H1 (cell line): ENCODE measurements around the gene KCNK15. TPM values are rescaled to one million over a fixed set of nuclear protein-coding genes. Genes with fewer than 3 reads are reported as not detected.

Experiments
- CTCF ChIA-PET: fragments of 300-600 bp; sonication (Branson Sonifier 250); formaldehyde crosslinking; loops from one replicate; lab custom pipeline; 2021; ENCODE audit not compliant: partially characterized antibody; lab: Charles Lee
- POLR2A ChIA-PET: fragments of 300-600 bp; sonication (Branson Sonifier 250); formaldehyde crosslinking; loops from one replicate; lab custom pipeline; 2021; ENCODE audit warnings: inconsistent platforms; ENCODE audit not compliant: partially characterized antibody; lab: Charles Lee
- DNase-seq, 2 experiments: peaks; one replicate each; pipeline versions ENCODE4 v3.0.0 to v3.0.0-alpha.2; 2010 to 2022; ENCODE audit warnings: low spot score in 2 of 2, low read depth in 1 of 2, mixed read lengths in 1 of 2
- FAIRE-seq: peaks from 2 replicates; lab custom pipeline; 2011; peaks lifted over from hg19 to GRCh38; lab: Jason Lieb, UNC
- H2AFZ ChIP-seq: 2 replicates; pipeline ENCODE4 v1.8.1; 2012; ENCODE audit warnings: low read length, inconsistent platforms
- H2AK5ac ChIP-seq: 2 replicates; pipeline ENCODE4 v1.6.1; 2013; ENCODE audit warnings: low read depth, low read length
- H2BK120ac ChIP-seq: replicated peaks from 2 replicates; pipeline ENCODE3; 2013; ENCODE audit warnings: low read depth, low read length, inconsistent platforms
- H2BK12ac ChIP-seq: 2 replicates; pipeline ENCODE4 v1.6.1; 2013; ENCODE audit warnings: low read depth, low read length
- H2BK15ac ChIP-seq: 2 replicates; pipeline ENCODE4 v1.6.1; 2013; ENCODE audit warnings: low read length
- H2BK20ac ChIP-seq: 2 replicates; pipeline ENCODE4 v1.6.1; 2013; ENCODE audit warnings: low read length
- H2BK5ac ChIP-seq: 2 replicates; pipeline ENCODE4 v1.6.1; 2013; ENCODE audit warnings: low read depth, low read length
- H3K14ac ChIP-seq: 2 replicates; pipeline ENCODE4 v1.6.1; 2013; ENCODE audit warnings: inconsistent platforms; ENCODE audit not compliant: insufficient read length
- H3K18ac ChIP-seq: 2 replicates; pipeline ENCODE4 v1.6.1; 2013; ENCODE audit warnings: low read length; ENCODE audit errors: extremely low read depth
- H3K23ac ChIP-seq: 2 replicates; pipeline ENCODE4 v1.6.1; 2013; ENCODE audit warnings: inconsistent platforms; ENCODE audit not compliant: insufficient read length
- H3K23me2 ChIP-seq: 2 replicates; pipeline ENCODE4 v1.6.1; 2013; ENCODE audit warnings: low read depth, low read length
- H3K27ac ChIP-seq: 2 replicates; pipeline ENCODE4 v1.6.1; 2011; ENCODE audit warnings: low read depth, low read length, inconsistent platforms
- H3K27me3 ChIP-seq, 4 experiments: replicated peaks in 1 of 4; 1 replicate in 1 of 4; 2 replicates in 3 of 4; pipeline versions ENCODE4 v1.6.1 to v1.8.1; 2011 to 2013; ENCODE audit warnings: low read length in 3 of 4, mild to moderate bottlenecking in 3 of 4, inconsistent platforms in 2 of 4, mixed read lengths in 2 of 4, moderate library complexity in 1 of 4; ENCODE audit not compliant: control insufficient read depth in 3 of 4, insufficient read depth in 3 of 4; ENCODE audit errors: extremely low read depth in 1 of 4
- H3K36me3 ChIP-seq, 4 experiments: 2 replicates each; pipeline versions ENCODE4 v1.6.1 to v1.8.1; 2011 to 2013; ENCODE audit warnings: mild to moderate bottlenecking in 4 of 4, low read length in 3 of 4, moderate library complexity in 2 of 4, control low read depth in 1 of 4, inconsistent platforms in 1 of 4; ENCODE audit not compliant: insufficient read depth in 4 of 4, control insufficient read depth in 2 of 4
- H3K4ac ChIP-seq: replicated peaks from 2 replicates; pipeline ENCODE3; 2013; ENCODE audit warnings: low read length, low read depth, mixed read lengths, inconsistent platforms; ENCODE audit not compliant: insufficient read length
- H3K4me1 ChIP-seq, 4 experiments: replicated peaks in 1 of 4; 1 replicate in 1 of 4; 2 replicates in 3 of 4; pipeline versions ENCODE4 v1.6.1 to v1.8.1; 2011 to 2013; ENCODE audit warnings: low read length in 3 of 4, inconsistent platforms in 2 of 4, mixed read lengths in 1 of 4; ENCODE audit not compliant: insufficient read depth in 4 of 4, control insufficient read depth in 3 of 4
- H3K4me2 ChIP-seq, 2 experiments: 2 replicates each; pipeline versions ENCODE4 v1.6.1 to v1.8.1; 2011 to 2013; ENCODE audit warnings: low read depth in 2 of 2, low read length in 2 of 2, control low read depth in 1 of 2, inconsistent platforms in 1 of 2, mild to moderate bottlenecking in 1 of 2; ENCODE audit not compliant: insufficient read depth in 1 of 2
- H3K4me3 ChIP-seq, 4 experiments: fragments of 200-600, 300-600 bp in 1 of 4; sonication (generic), shearing (Covaris generic), sonication (Bioruptor Twin) in 1 of 4; 2 replicates each; pipeline versions ENCODE4 v1.5.1 to v1.8.1; 2011 to 2016; ENCODE audit warnings: low read length in 4 of 4, low read depth in 3 of 4, control low read depth in 2 of 4, inconsistent platforms in 2 of 4, mild to moderate bottlenecking in 2 of 4, mixed read lengths in 1 of 4, moderate library complexity in 1 of 4; ENCODE audit not compliant: insufficient read depth in 2 of 4; ENCODE audit errors: extremely low read depth in 1 of 4
- H3K56ac ChIP-seq: replicated peaks from 2 replicates; pipeline ENCODE3; 2013; ENCODE audit warnings: low read depth, mild to moderate bottlenecking, mixed read lengths, low read length, inconsistent platforms; ENCODE audit not compliant: insufficient read length
- H3K79me1 ChIP-seq: 2 replicates; pipeline ENCODE4 v1.6.1; 2013; ENCODE audit warnings: low read depth, low read length, control low read depth
- H3K79me2 ChIP-seq, 2 experiments: 2 replicates each; pipeline versions ENCODE4 v1.6.1 to v1.8.1; 2012 to 2013; ENCODE audit warnings: low read length in 2 of 2, mild to moderate bottlenecking in 2 of 2, inconsistent platforms in 1 of 2; ENCODE audit not compliant: insufficient read depth in 2 of 2, control insufficient read depth in 1 of 2
- H3K9ac ChIP-seq, 4 experiments: replicated peaks in 1 of 4; 1 replicate in 1 of 4; 2 replicates in 3 of 4; pipeline versions ENCODE4 v1.6.1 to v1.8.1; 2011 to 2013; ENCODE audit warnings: low read depth in 3 of 4, low read length in 3 of 4, control low read depth in 2 of 4, mild to moderate bottlenecking in 2 of 4, moderate library complexity in 2 of 4, inconsistent platforms in 1 of 4; ENCODE audit errors: extremely low read depth in 1 of 4
- H3K9me3 ChIP-seq, 2 experiments: 2 replicates each; pipeline versions ENCODE4 v1.6.1 to v1.8.1; 2012 to 2013; ENCODE audit warnings: mild to moderate bottlenecking in 2 of 2, moderate library complexity in 2 of 2, control low read depth in 1 of 2, inconsistent platforms in 1 of 2, low read depth in 1 of 2, low read length in 1 of 2, mixed read lengths in 1 of 2; ENCODE audit not compliant: insufficient read depth in 2 of 2
- H4K20me1 ChIP-seq, 2 experiments: replicated peaks in 1 of 2; 2 replicates each; pipeline versions ENCODE3 to v1.8.1; 2011 to 2013; ENCODE audit warnings: inconsistent platforms in 2 of 2, low read length in 2 of 2, mild to moderate bottlenecking in 1 of 2; ENCODE audit not compliant: insufficient read depth in 2 of 2, control insufficient read depth in 1 of 2
- H4K5ac ChIP-seq: 2 replicates; pipeline ENCODE4 v1.6.1; 2013; ENCODE audit warnings: low read length, low read depth, mixed read lengths, inconsistent platforms; ENCODE audit not compliant: insufficient read length
- H4K8ac ChIP-seq: 2 replicates; pipeline ENCODE4 v1.8.0; 2013; ENCODE audit warnings: mild to moderate bottlenecking, moderate library complexity, low read length, inconsistent platforms; ENCODE audit not compliant: insufficient read depth; ENCODE audit errors: extremely low read depth
- H4K91ac ChIP-seq: replicated peaks from 2 replicates; pipeline ENCODE3; 2013; ENCODE audit warnings: low read length, mixed read lengths, inconsistent platforms; ENCODE audit not compliant: insufficient read length
- CBX8 ChIP-seq: fragments of 300-800, 300-1000 bp; sonication (generic); IDR thresholded peaks from 2 replicates; pipeline ENCODE4 v1.7.1; 2016; ENCODE audit warnings: low read depth, low read length, borderline replicate concordance
- CEBPB ChIP-seq: IDR thresholded peaks from 2 replicates; pipeline ENCODE4 v1.6.1; 2012; ENCODE audit warnings: low read depth, low read length
- CTBP2 ChIP-seq: IDR thresholded peaks from 2 replicates; pipeline ENCODE4 v1.7.0; 2011; ENCODE audit warnings: borderline replicate concordance, mild to moderate bottlenecking, moderate library complexity, mixed read lengths, low read length; ENCODE audit not compliant: insufficient read depth, insufficient read length
- EGR1 ChIP-seq: IDR thresholded peaks from 2 replicates; pipeline ENCODE4 v1.6.1; 2011; ENCODE audit warnings: low read depth, low read length, borderline replicate concordance
- EZH2 ChIP-seq: fragments of 200-600 bp; sonication (generic); IDR thresholded peaks from 2 replicates; pipeline ENCODE4 v1.7.1; 2012; ENCODE audit warnings: low read depth, mild to moderate bottlenecking, moderate library complexity, low read length, inconsistent platforms; ENCODE audit not compliant: severe bottlenecking
- HDAC2 ChIP-seq, 2 experiments: fragments of 300-600 bp in 1 of 2; sonication (generic) in 1 of 2; IDR thresholded peaks; 2 replicates each; pipeline ENCODE4 v1.6.1; 2011 to 2012; ENCODE audit warnings: low read depth in 2 of 2, low read length in 2 of 2, mild to moderate bottlenecking in 2 of 2, moderate library complexity in 2 of 2, borderline replicate concordance in 1 of 2, inconsistent platforms in 1 of 2
- KDM1A ChIP-seq: fragments of 200-600, 300-600 bp; sonication (generic); IDR thresholded peaks from 2 replicates; pipeline ENCODE4 v1.7.1; 2016; ENCODE audit warnings: mild to moderate bottlenecking, low read length, borderline replicate concordance
- NANOG ChIP-seq: IDR thresholded peaks from 2 replicates; pipeline ENCODE4 v1.6.1; 2011; ENCODE audit warnings: low read length, low read depth, mild to moderate bottlenecking, inconsistent platforms; ENCODE audit not compliant: insufficient read depth, poor library complexity, severe bottlenecking
- SP2 ChIP-seq: IDR thresholded peaks from 2 replicates; pipeline ENCODE4 v1.6.1; 2012; ENCODE audit warnings: mild to moderate bottlenecking, low read length, inconsistent platforms
- SRF ChIP-seq: IDR thresholded peaks from 2 replicates; pipeline ENCODE4 v1.6.1; 2011; ENCODE audit warnings: mild to moderate bottlenecking, low read depth, low read length, moderate library complexity
- TBP ChIP-seq: IDR thresholded peaks from 2 replicates; pipeline ENCODE4 v1.6.1; 2011; ENCODE audit warnings: low read depth, low read length, improper control_type of control experiment
- WGBS, 2 experiments: shearing (Covaris generic) in 1 of 2; methylation state at CpG; one replicate each; pipeline versions ENCODE4 v1.1.6 to v1.1.7; 2013 to 2015; ENCODE audit warnings: low lambda C conversion rate in 2 of 2, mixed read lengths in 2 of 2, inconsistent platforms in 1 of 2, low coverage in 1 of 2, missing lambda C conversion rate in 1 of 2; ENCODE audit not compliant: insufficient replicate concordance in 2 of 2, insufficient coverage in 1 of 2, insufficient read length in 1 of 2; ENCODE audit errors: extremely low coverage in 1 of 2, missing lambda C conversion rate in 1 of 2; 5-methylcytosine and 5-hydroxymethylcytosine counted together
- polyA plus RNA-seq, 7 experiments: library from polyadenylated mRNA; depleted of rRNA in 3 of 7; stranded (reverse) in 5 of 7; unstranded in 2 of 7; fragments of >200 nt in 5 of 7; fragments of 200-250 nt in 2 of 7; gene quantifications; 1 replicate in 5 of 7; 2 replicates in 1 of 7; 4 replicates in 1 of 7; pipeline versions ENCODE4 v1.2.1 to v1.2.3, GENCODE V29; 2011 to 2013; ENCODE audit warnings: missing spikeins in 2 of 7, mixed read lengths in 2 of 7
- total RNA-seq: library from RNA; stranded (reverse); fragmentation: NEBNext Ultra II Directional; extraction: Animal tissue kit (Norgen Biotek cat#: 25700); gene quantifications from 2 replicates; pipeline ENCODE4 v1.2.1, GENCODE V29; 2021

The KCNK15 gene
- total and polyA plus RNA-seq, 2 of the 8 experiments (the other 6 are each of a cell fraction or from before 2014, with no cell fraction given) = 0.24 to 0.33 TPM

DNA sequence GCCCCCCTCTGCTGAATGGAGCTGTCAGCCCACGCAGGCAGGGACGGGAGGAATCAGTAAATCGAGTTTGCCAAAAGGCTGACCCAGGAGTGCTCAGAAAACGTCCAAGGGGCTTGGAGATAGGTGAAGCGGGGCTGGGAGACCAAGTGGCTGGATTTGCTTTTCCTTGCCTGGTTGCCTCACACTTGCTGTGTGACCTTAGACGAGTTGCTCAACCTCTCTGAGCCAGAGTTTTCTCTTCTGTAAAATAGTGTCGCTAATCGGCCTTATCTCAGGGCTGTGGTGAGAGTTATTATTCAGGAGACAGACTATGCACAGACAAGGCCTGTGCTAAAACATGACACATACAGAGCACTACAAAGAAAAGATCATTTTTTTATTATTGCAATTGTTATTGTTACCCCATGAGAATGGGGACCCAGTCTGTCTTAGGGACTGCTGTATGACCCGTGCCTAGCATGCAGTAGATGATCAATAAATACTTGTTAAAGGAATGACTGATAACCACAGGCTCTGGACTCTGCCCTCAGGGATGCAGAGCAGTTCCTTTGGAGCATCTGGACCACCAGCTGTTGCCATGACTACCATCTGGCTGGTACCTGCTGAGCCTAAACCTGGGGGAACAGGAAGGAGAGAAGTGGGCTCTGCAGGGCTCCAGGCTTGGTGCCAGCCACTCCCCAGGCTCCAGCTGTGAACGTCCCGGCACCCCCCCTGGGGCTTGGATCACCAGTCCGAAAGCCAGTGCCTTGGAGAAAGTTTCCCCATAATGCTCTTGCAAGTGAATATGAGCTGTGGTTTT, 901 bp downstream of the KCNK15 start:
- Histone ChIP-seq H4K91ac (no peak overlapping the region), H3K9ac (no peak overlapping the region), H3K4ac (peak overlapping the region; percentile 93)
- TF ChIP-seq SP2 (no peak), CBX8 (no peak), NANOG (no peak), SRF (no peak), HDAC2 (IDR thresholded peaks at IDR 0.05; ENCODE audit: borderline replicate concordance in 1 of 2, low read depth in 2 of 2, low read length in 2 of 2) (peak in 1 of 2 experiments; percentile 94; a peak in 1 of 4 replicates), CEBPB (0 out of 2 replicates have a peak, but pooled peaks have one; percentile 2), EZH2 (peak; percentile 42), EGR1 (no peak), KDM1A (peak; percentile 99), TBP (no peak), CTBP2 (no peak)

More for the DNA sequence above, 901 bp downstream of the KCNK15 start:
- 0 out of 2 replicates have a peak overlapping the region, but pooled peaks have one; percentile 21 for H2BK20ac ChIP-seq
- peak overlapping the region; percentile 92; the same call in 1 of the 2 replicates for H3K18ac ChIP-seq
- no peaks in the 10 kb centered on the region for H3K36me3 ChIP-seq
- H3K27ac ChIP-seq = no peak overlapping the region
- H3K4me2 ChIP-seq = peak overlapping the region; percentile 86 to 95
- H3K23ac ChIP-seq = no peak overlapping the region
- DNase-seq (no peak), FAIRE-seq (no peak)
- peaks cover 2 to 40% (median 25%) of the 10 kb centered on the region in 4 experiments for H3K27me3 ChIP-seq
- H2AFZ ChIP-seq = peak overlapping the region; percentile 28; the same call in 1 of the 2 replicates
- peaks cover 11% of the 10 kb centered on the region; the same call in 1 of the 2 replicates for H3K23me2 ChIP-seq
- H3K4me1 ChIP-seq = peaks cover 0 to 7% (median 3%) of the 10 kb centered on the region in 4 experiments; a peak in 4 of 7 replicates
- H2BK120ac ChIP-seq = no peak overlapping the region
- no peaks in the 10 kb centered on the region for H3K79me1 ChIP-seq
- ChIA-PET CTCF (interaction anchor here (0.6 to 15.1 kb wide), 30 partner anchors 8 to 164 kb away, joined by 3 to 256 read pairs (median 5); no protein-coding TSS in a partner anchor), POLR2A (interaction anchor here (0.7 to 1.4 kb wide), 7 partner anchors 8 to 139 kb away, joined by 3 to 6 read pairs (median 3); partner anchors contain the start of gene YWHAB)
- WGBS, 2 experiments = 48% methylated on average over 12 of the region's 12 CpGs; no CpG with 5 or more reads in 1 of the 2 experiments
- no peak overlapping the region for H3K14ac ChIP-seq
- H4K8ac ChIP-seq = peak overlapping the region; percentile 92
- H3K56ac ChIP-seq = no peak overlapping the region
- H4K5ac ChIP-seq = no peak overlapping the region
- H4K20me1 ChIP-seq = no peaks in the 10 kb centered on the region
- H3K9me3 ChIP-seq = no peaks in the 10 kb centered on the region
- H2AK5ac ChIP-seq = no peak overlapping the region; the same call in 1 of the 2 replicates
- peak overlapping the region; percentile 32 to 71 (median 42) for H3K4me3 ChIP-seq
- H3K79me2 ChIP-seq = no peaks in the 10 kb centered on the region
- H2BK12ac ChIP-seq = peak overlapping the region; percentile 50
- no peak overlapping the region for H2BK5ac ChIP-seq
- H2BK15ac ChIP-seq = no peak overlapping the region
